Measurements from ENCODE around the gene SLC25A46.

DNA sequence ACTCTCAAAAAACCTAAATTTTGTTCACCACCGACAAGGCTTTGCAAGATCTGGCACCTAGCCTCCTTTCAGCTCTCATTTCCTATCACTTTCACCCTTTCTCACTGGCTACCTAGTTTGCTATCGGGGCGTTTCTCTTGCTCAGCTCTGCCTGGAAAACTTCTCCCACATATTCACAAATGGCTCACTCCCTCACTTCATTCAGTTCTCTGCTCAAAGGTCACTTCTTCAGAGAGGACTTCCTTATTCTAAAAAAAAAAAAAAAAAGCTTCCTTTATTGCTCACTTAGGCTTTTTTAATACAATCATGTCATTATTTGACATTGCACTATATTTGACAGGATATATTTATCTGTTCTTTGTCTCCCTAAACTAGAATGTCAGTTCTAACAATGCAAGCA is 2.1 kb upstream of the SLC25A46 start:
- TF ChIP-seq ZNF623 (tag by site-specific recombination; IDR thresholded peaks at IDR 0.05) (no peak), SP2 (tag by site-specific recombination; IDR thresholded peaks at IDR 0.05) (no peak), YY1 (tag by site-specific recombination; IDR thresholded peaks at IDR 0.05) (no peak), ZNF664 (tag by site-specific recombination; IDR thresholded peaks at IDR 0.05) (no peak), ZNF133 (tag by site-specific recombination; IDR thresholded peaks at IDR 0.05) (no peak), GFI1B (tag by site-specific recombination; IDR thresholded peaks at IDR 0.05) (no peak), ZBTB6 (tag by site-specific recombination; IDR thresholded peaks at IDR 0.05) (no peak)
- TF ChIP-seq, protein P1, sequence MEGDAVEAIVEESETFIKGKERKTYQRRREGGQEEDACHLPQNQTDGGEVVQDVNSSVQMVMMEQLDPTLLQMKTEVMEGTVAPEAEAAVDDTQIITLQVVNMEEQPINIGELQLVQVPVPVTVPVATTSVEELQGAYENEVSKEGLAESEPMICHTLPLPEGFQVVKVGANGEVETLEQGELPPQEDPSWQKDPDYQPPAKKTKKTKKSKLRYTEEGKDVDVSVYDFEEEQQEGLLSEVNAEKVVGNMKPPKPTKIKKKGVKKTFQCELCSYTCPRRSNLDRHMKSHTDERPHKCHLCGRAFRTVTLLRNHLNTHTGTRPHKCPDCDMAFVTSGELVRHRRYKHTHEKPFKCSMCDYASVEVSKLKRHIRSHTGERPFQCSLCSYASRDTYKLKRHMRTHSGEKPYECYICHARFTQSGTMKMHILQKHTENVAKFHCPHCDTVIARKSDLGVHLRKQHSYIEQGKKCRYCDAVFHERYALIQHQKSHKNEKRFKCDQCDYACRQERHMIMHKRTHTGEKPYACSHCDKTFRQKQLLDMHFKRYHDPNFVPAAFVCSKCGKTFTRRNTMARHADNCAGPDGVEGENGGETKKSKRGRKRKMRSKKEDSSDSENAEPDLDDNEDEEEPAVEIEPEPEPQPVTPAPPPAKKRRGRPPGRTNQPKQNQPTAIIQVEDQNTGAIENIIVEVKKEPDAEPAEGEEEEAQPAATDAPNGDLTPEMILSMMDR (tag by site-specific recombination; IDR thresholded peaks at IDR 0.05) = no peak
- TF ChIP-seq, protein P2, sequence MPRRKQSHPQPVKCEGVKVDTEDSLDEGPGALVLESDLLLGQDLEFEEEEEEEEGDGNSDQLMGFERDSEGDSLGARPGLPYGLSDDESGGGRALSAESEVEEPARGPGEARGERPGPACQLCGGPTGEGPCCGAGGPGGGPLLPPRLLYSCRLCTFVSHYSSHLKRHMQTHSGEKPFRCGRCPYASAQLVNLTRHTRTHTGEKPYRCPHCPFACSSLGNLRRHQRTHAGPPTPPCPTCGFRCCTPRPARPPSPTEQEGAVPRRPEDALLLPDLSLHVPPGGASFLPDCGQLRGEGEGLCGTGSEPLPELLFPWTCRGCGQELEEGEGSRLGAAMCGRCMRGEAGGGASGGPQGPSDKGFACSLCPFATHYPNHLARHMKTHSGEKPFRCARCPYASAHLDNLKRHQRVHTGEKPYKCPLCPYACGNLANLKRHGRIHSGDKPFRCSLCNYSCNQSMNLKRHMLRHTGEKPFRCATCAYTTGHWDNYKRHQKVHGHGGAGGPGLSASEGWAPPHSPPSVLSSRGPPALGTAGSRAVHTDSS (tag by site-specific recombination; IDR thresholded peaks at IDR 0.05) = no peak
- TF ChIP-seq, protein P3, sequence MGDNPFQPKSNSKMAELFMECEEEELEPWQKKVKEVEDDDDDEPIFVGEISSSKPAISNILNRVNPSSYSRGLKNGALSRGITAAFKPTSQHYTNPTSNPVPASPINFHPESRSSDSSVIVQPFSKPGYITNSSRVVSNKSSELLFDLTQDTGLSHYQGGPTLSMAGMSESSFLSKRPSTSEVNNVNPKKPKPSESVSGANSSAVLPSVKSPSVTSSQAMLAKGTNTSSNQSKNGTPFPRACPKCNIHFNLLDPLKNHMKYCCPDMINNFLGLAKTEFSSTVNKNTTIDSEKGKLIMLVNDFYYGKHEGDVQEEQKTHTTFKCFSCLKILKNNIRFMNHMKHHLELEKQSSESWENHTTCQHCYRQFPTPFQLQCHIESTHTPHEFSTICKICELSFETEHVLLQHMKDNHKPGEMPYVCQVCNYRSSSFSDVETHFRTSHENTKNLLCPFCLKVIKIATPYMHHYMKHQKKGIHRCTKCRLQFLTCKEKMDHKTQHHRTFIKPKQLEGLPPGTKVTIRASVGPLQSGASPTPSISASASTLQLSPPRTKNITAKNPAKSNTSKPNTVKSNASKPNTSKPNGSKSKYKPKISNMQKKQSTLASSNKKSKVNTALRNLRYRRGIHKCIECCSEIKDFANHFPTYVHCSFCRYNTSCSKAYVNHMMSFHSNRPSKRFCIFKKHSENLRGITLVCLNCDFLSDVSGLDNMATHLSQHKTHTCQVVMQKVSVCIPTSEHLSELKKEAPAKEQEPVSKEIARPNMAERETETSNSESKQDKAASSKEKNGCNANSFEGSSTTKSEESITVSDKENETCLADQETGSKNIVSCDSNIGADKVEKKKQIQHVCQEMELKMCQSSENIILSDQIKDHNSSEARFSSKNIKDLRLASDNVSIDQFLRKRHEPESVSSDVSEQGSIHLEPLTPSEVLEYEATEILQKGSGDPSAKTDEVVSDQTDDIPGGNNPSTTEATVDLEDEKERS (tag by site-specific recombination; IDR thresholded peaks at IDR 0.05) = no peak
- TF ChIP-seq, protein P4, sequence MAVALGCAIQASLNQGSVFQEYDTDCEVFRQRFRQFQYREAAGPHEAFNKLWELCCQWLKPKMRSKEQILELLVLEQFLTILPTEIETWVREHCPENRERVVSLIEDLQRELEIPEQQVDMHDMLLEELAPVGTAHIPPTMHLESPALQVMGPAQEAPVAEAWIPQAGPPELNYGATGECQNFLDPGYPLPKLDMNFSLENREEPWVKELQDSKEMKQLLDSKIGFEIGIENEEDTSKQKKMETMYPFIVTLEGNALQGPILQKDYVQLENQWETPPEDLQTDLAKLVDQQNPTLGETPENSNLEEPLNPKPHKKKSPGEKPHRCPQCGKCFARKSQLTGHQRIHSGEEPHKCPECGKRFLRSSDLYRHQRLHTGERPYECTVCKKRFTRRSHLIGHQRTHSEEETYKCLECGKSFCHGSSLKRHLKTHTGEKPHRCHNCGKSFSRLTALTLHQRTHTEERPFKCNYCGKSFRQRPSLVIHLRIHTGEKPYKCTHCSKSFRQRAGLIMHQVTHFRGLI (tag by site-specific recombination; IDR thresholded peaks at IDR 0.05) = no peak

Data from HEK293 (cell line).